ENCODE data around the gene RAD51B.

Gene RAD51B

DNA sequence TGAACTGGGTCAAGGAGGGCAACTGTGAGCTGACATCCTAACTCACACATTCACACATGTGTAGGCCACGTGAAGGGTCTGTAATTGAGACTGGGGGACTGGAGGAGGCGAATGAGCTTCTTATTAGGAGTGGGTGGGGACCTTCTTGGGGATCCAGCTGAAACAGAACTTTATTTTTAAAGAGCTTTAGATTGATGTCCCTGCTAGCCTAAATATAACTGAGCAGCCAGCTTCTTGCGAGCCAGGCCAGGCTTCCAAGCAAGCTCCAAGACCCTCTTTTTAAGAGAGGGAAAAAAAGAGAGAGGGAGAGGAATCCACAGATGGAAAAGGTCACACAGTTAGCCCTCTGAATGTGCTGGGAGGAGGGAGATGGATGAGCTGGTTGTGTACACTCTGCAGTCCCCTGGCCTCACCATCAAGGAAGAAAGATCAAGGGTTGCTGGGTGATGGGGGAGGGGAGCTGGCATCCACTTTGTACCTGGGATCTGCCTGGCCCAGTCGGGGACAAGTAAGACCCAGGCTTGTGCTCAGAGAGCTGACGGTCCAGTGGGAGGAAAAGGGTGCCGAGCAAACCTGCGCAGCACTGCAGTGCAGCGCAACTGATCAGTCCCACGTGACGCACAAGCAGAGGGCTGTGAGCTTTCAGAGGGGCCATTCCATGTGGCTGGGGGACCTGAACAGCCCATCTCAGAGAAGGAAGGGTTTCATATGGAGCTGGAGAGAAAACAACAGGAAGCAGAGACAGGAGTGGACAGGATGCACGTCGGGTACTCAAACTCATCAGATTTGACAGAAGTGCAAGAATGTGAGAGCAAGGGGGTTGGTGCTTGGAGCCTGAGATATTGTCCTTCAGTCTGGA is 818.8 kb downstream of the RAD51B start:
- no peak overlapping the region for H3K4me3 Mint-ChIP-seq
- H3K9me3 Mint-ChIP-seq = peaks cover 0 to 2% of the 10 kb centered on the region in 2 donors
- no peaks in the 10 kb centered on the region for H3K27me3 Mint-ChIP-seq
- ATAC-seq (replicated peaks) = no peak
- no peaks in the 10 kb centered on the region for H3K4me1 Mint-ChIP-seq (ENCODE audit: low read depth in 2 of 2)
- no peak overlapping the region for H3K27ac Mint-ChIP-seq
- DNase-seq = no peak
- peaks cover 3% of the 10 kb centered on the region for H3K36me3 Mint-ChIP-seq (ENCODE audit: insufficient read depth)

DNA sequence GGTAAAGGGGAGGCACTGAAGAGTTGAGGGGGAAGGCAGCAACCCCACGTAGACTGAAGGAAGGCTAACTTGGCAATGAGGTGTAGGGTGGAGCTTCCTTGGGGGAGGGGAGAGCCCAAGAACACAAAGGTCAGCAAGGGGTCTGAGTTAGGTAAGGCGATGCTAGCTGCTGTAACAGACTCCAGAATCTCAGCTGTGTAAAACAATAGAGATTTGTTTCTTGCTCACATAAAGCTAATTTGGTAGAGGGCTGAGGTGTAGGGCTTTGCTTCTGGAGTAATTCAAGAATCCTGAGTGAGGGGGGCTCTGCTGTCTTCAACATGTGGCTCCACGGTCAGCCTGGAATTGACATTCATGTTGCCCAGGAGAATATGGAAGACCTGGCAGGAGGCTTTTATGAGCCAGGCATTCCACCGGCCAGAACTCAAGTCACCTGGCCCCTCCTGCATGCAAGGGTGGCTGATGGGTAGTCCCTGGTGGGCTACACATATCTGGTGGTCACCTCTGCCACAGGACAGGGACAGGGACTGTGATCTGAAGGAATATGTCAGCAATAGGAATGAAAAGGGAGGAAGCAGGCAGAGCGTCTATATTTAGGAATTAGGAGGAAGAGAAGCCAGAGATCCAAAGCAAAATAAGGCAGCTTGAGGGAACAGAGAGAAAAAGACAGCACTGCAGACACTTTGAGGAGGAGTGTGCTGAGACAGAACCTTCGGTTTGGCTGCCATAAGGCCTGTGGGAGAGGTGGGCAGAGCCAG is 819.6 kb downstream of the RAD51B start:
- H3K36me3 Mint-ChIP-seq (ENCODE audit: insufficient read depth) = peaks cover 3% of the 10 kb centered on the region

DNA sequence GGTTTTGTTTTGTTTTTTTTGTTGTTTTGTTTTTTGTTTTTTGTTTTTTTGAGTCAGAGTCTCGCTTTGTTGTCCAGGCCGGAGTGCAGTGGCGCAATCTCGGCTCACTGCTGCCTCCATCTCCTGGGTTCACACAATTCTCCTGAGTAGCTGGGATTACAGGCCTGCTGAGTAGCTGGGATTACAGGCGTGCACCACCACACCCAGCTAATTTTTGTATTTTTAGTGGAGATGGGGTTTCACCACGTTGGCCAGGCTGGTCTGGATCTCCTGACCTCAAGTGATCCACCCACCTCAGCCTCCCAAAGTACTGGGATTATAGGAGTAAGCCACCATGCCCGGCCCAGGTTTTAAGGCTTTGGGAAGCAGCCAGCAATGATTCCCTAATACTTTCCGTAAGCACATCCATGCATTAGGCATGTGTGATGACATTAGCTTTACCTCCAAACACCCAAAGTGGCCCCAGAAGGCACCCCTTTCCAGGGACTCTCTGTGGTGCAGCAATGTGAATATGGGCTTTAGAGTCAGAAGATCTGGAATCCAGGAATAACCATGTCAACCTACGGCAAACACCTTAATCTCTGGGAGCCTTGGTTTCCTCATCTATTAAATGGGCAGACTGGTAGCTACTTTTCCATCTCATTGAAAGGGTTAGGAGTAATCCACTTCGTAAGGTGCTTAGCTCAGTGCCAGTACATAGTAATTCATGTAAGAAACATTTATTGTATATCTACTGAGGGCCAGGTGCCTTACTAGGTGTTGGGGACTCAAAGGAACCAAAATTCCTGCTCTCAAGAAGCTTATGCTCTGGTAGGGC is 820.4 kb downstream of the RAD51B start:
- peaks cover 0 to 2% of the 10 kb centered on the region in 2 donors for H3K9me3 Mint-ChIP-seq
- H3K4me1 Mint-ChIP-seq (ENCODE audit: low read depth in 2 of 2) = no peaks in the 10 kb centered on the region
- no peak overlapping the region for H3K27ac Mint-ChIP-seq
- peaks cover 3% of the 10 kb centered on the region for H3K36me3 Mint-ChIP-seq (ENCODE audit: insufficient read depth)
- H3K27me3 Mint-ChIP-seq = no peaks in the 10 kb centered on the region
- H3K4me3 Mint-ChIP-seq = no peak overlapping the region
- DNase-seq (no peak), ATAC-seq (replicated peaks) (no peak)

More for the DNA sequence above, 819.6 kb downstream of the RAD51B start:
- Mint-ChIP-seq H3K27ac (no peak overlapping the region), H3K27me3 (no peaks in the 10 kb centered on the region), H3K4me1 (ENCODE audit: low read depth in 2 of 2) (no peaks in the 10 kb centered on the region), H3K4me3 (no peak overlapping the region), H3K9me3 (peaks cover 0 to 2% of the 10 kb centered on the region in 2 donors)
- DNase-seq (no peak), ATAC-seq (replicated peaks) (no peak)

- Mint-ChIP-seq H3K36me3 (ENCODE audit: insufficient read depth) (no peaks in the 10 kb centered on the region), H3K27me3 (no peaks in the 10 kb centered on the region), H3K9me3 (peaks cover 0 to 2% of the 10 kb centered on the region in 2 donors), H3K4me3 (no peak overlapping the region), H3K27ac (no peak overlapping the region), H3K4me1 (ENCODE audit: low read depth in 2 of 2) (no peaks in the 10 kb centered on the region)
- DNase-seq = no peak
- no peak for ATAC-seq (replicated peaks)
Measured at GRCh38 chr14:68643673-68644072, 824.1 kb downstream of the RAD51B start.

DNA sequence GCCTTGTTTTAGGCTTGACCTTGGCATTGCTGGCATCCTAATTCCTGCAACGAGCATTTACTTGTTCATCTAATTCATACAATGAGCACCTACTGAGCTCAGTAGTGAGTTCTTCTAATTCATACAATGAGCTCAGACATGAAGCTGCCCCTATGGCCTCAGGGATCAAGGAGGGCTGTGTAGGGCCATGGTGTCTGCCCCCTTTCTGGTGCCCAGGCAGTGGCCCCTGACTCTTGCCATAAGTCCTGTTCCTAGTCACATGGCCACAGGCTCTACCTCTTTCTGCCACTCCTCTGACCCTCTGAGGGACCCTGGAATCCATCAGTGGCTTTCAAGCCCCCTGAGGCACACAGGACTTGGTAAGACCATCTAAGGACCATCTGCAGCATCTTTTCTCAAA is 824.5 kb downstream of the RAD51B start:
- H3K4me3 Mint-ChIP-seq = no peak overlapping the region
- peaks cover 0 to 2% of the 10 kb centered on the region in 2 donors for H3K9me3 Mint-ChIP-seq
- ATAC-seq (replicated peaks) = no peak
- no peaks in the 10 kb centered on the region for H3K4me1 Mint-ChIP-seq (ENCODE audit: low read depth in 2 of 2)
- no peaks in the 10 kb centered on the region for H3K36me3 Mint-ChIP-seq (ENCODE audit: insufficient read depth)
- no peak for DNase-seq
- no peaks in the 10 kb centered on the region for H3K27me3 Mint-ChIP-seq
- H3K27ac Mint-ChIP-seq = no peak overlapping the region

DNA sequence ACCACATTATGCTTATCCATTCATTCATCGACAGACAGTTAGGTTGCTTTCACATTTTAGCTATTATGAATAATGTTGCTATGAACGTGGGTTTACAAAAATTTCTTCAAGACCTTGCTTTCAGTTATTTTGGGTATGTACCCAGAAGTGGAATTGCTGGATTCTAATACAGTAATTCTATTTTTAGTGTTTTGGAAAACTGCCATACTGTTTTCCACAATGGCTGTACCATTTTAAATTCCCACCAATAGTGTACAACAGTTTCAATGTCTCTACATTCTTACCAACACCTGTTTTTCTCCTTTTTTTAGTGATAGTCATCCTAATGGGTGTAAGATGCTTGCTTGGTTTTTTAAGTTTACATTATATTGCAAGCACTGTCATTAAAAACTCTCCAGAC is 825.8 kb downstream of the RAD51B start:
- H3K27ac Mint-ChIP-seq = no peak overlapping the region
- no peaks in the 10 kb centered on the region for H3K27me3 Mint-ChIP-seq
- ATAC-seq (replicated peaks) (no peak), DNase-seq (no peak)
- no peaks in the 10 kb centered on the region for H3K4me1 Mint-ChIP-seq (ENCODE audit: low read depth in 2 of 2)
- H3K4me3 Mint-ChIP-seq = no peak overlapping the region
- H3K36me3 Mint-ChIP-seq (ENCODE audit: insufficient read depth) = no peaks in the 10 kb centered on the region
- H3K9me3 Mint-ChIP-seq = peaks cover 0 to 2% of the 10 kb centered on the region in 2 donors

DNA sequence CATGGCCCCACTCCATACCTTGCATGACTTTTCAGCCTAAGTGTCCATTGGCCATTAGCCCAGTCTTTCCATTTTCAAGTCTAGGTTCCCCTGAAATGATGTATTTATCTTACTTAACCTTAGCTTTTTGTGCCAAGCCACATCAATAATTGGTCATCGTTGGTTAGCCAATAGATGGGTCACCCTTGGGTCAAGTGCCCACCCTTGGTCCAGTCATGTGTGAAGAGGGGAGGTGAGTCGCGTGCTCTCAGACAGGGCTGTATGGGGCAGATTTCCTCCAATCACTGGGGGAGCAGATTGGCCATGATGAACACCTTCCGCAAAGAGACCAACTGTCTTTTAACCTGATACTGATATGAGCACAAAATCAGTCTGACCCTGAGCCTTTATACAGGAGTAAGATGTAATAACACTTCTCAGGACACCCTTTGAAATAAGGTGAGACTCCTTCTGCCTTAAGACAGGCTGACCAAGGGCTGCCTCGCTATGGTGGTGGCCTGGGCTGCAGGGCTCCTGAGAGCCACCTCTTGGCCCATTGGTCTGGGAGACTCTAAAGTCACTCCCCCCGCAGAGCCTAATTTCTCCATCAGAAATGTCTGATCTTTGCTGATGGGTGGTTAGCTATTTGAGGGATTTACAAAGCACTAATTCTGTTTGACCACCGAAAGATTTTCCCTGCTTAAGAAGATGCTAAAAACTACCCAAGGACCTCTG is 830.1 kb downstream of the RAD51B start:
- Mint-ChIP-seq H3K4me1 (ENCODE audit: low read depth in 2 of 2) (peaks cover 3 to 7% of the 10 kb centered on the region in 2 donors), H3K27me3 (no peaks in the 10 kb centered on the region), H3K36me3 (ENCODE audit: insufficient read depth) (no peaks in the 10 kb centered on the region), H3K9me3 (no peaks in the 10 kb centered on the region), H3K27ac (peak overlapping the region in 1 of 2 donors; percentile 32), H3K4me3 (no peak overlapping the region)
- ATAC-seq (replicated peaks) (no peak), DNase-seq (no peak)

DNA sequence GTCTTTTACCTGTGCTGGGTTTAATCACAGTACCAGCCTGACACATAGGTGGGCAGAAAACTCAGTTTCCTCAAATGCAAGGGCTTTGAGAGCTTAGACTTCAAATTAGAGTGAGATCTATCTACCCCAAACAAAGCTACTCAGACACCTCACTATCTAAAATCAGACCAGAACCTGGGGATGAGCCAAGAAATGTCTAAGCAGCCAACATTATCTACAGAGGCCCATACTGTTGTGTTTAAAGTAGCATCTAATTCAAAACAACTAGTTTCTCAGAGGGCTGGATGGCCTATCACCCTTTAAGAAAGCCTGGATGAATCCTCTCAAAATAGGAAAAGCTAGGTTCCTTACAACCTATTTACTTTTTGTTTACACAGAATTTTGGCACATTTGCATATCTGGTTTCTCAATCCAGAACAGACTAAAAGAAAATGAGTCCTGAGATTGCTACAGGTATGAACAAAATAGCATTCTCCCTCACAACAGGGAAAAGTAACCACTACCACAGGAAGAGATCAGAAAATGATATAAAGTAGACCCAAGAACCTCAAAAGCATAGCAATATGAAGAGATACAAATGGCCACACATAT is 830.9 kb downstream of the RAD51B start:
- H3K36me3 Mint-ChIP-seq (ENCODE audit: insufficient read depth) = peaks cover 3% of the 10 kb centered on the region

GRCh38 chr14:68651075-68651474 is 831.5 kb downstream of the RAD51B start:
- DNase-seq (no peak), ATAC-seq (replicated peaks) (no peak)
- Mint-ChIP-seq H3K9me3 (no peaks in the 10 kb centered on the region), H3K4me1 (ENCODE audit: low read depth in 2 of 2) (peaks cover 3 to 9% of the 10 kb centered on the region in 2 donors), H3K4me3 (no peak overlapping the region), H3K36me3 (ENCODE audit: insufficient read depth) (peaks cover 3% of the 10 kb centered on the region), H3K27ac (no peak overlapping the region), H3K27me3 (no peaks in the 10 kb centered on the region)

More for the DNA sequence above, 830.9 kb downstream of the RAD51B start:
- no peak for DNase-seq
- peak overlapping the region in 1 of 2 donors; percentile 32 for H3K27ac Mint-ChIP-seq
- H3K4me1 Mint-ChIP-seq (ENCODE audit: low read depth in 2 of 2) = peaks cover 3 to 9% of the 10 kb centered on the region in 2 donors
- H3K4me3 Mint-ChIP-seq = no peak overlapping the region
- no peaks in the 10 kb centered on the region for H3K27me3 Mint-ChIP-seq
- H3K9me3 Mint-ChIP-seq = no peaks in the 10 kb centered on the region
- ATAC-seq (replicated peaks) = no peak

- Mint-ChIP-seq H3K4me1 (ENCODE audit: low read depth in 2 of 2) (peaks cover 3 to 9% of the 10 kb centered on the region in 2 donors), H3K36me3 (ENCODE audit: insufficient read depth) (peaks cover 3% of the 10 kb centered on the region), H3K27ac (no peak overlapping the region), H3K27me3 (no peaks in the 10 kb centered on the region), H3K4me3 (no peak overlapping the region), H3K9me3 (no peaks in the 10 kb centered on the region)
- ATAC-seq (replicated peaks) (no peak), DNase-seq (no peak)
Measured at GRCh38 chr14:68651652-68652432, 832.3 kb downstream of the RAD51B start.

DNA sequence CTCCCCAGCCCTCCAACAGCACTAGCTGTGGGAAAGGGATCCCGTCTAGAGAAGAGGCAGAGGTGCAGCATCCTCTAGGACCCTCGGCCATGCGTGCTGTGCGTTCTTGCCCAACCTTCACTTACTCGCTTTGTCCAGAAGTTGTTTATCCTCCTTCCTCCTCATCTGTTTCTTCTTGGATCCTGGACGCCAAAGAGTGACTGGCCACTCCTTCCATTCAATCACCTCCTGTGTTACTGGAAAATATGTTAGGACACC is 832.8 kb downstream of the RAD51B start:
- no peak for DNase-seq
- no peak overlapping the region for H3K27ac Mint-ChIP-seq
- no peaks in the 10 kb centered on the region for H3K9me3 Mint-ChIP-seq
- peaks cover 3% of the 10 kb centered on the region for H3K36me3 Mint-ChIP-seq (ENCODE audit: insufficient read depth)
- H3K27me3 Mint-ChIP-seq = no peaks in the 10 kb centered on the region
- no peak overlapping the region for H3K4me3 Mint-ChIP-seq
- peaks cover 3 to 9% of the 10 kb centered on the region in 2 donors for H3K4me1 Mint-ChIP-seq (ENCODE audit: low read depth in 2 of 2)
- no peak for ATAC-seq (replicated peaks)

GRCh38 chr14:68653108-68653507 is 833.5 kb downstream of the RAD51B start:
- Mint-ChIP-seq H3K4me3 (no peak overlapping the region), H3K27me3 (no peaks in the 10 kb centered on the region), H3K4me1 (ENCODE audit: low read depth in 2 of 2) (peaks cover 3 to 9% of the 10 kb centered on the region in 2 donors), H3K27ac (no peak overlapping the region), H3K9me3 (no peaks in the 10 kb centered on the region), H3K36me3 (ENCODE audit: insufficient read depth) (peaks cover 3% of the 10 kb centered on the region)
- no peak for DNase-seq
- ATAC-seq (replicated peaks) = no peak

All from effector memory CD8-positive, alpha-beta T cell (primary cell).